ENCODE measurements around the gene TFPT.
A peak's percentile ranks its signal among the peaks of the same experiment; 100 is the strongest.
"Not testable (repeated sequence)": the region's sequence is repeated elsewhere in the genome, so short reads cannot be mapped to it uniquely, and the experiment has no call there.

The TFPT gene

GRCh38 chr19:54114340-54115108, 933 bp downstream of the TFPT start:
- no peak for FAIRE-seq

- FAIRE-seq: no peak
Measured at GRCh38 chr19:54109651-54110050, 5.8 kb downstream of the TFPT start.

GRCh38 chr19:54108496-54108895, 7.0 kb downstream of the TFPT start:
- no peak for FAIRE-seq

- no peak for FAIRE-seq
Measured at GRCh38 chr19:54107876-54108490, 7.5 kb downstream of the TFPT start.

- no peak for FAIRE-seq
Measured at GRCh38 chr19:54106716-54107115, 8.7 kb downstream of the TFPT start.

GRCh38 chr19:54105796-54106195, 9.7 kb downstream of the TFPT start:
- no peak for FAIRE-seq

- FAIRE-seq: no peak
Measured at GRCh38 chr19:54104998-54105715, 10.3 kb downstream of the TFPT start.

GRCh38 chr19:54102421-54103169, 12.9 kb downstream of the TFPT start, which contains the start of gene NDUFA3:
TSS of gene NDUFA3 (plus strand) at chr19:54102855. CDS start at chr19:54102879, 24 bp downstream.
- peak; percentile 76 for FAIRE-seq

GRCh38 chr19:54100561-54100960, 14.9 kb downstream of the TFPT start, which contains the start of gene OSCAR:
TSS of gene OSCAR (minus strand) at chr19:54100803. CDS start at chr19:54100792, 11 bp downstream.
- no peak for FAIRE-seq

GRCh38 chr19:54099903-54100255, 15.6 kb downstream of the TFPT start:
- not testable (repeated sequence) for FAIRE-seq

- no peak for FAIRE-seq
Measured at GRCh38 chr19:54099190-54099902, 16.1 kb downstream of the TFPT start.

- FAIRE-seq: no peak
Measured at GRCh38 chr19:54096617-54097106, 18.8 kb downstream of the TFPT start.

GRCh38 chr19:54095859-54096616, 19.4 kb downstream of the TFPT start:
- FAIRE-seq: not testable (repeated sequence)

- no peak for FAIRE-seq
Measured at GRCh38 chr19:54095136-54095858, 20.2 kb downstream of the TFPT start.

GRCh38 chr19:54094426-54095000, 20.9 kb downstream of the TFPT start:
- FAIRE-seq: no peak

GRCh38 chr19:54084410-54084809, 31.0 kb downstream of the TFPT start:
- no peak for FAIRE-seq

GRCh38 chr19:54081032-54081431, 34.4 kb downstream of the TFPT start, which contains the start of gene TARM1:
TSS of gene TARM1 (minus strand) at chr19:54081365. CDS start at chr19:54081340, 25 bp downstream.
- no peak for FAIRE-seq

GRCh38 chr19:54077334-54077733, 38.1 kb downstream of the TFPT start:
- FAIRE-seq: no peak

GRCh38 chr19:54074851-54075250, 40.6 kb downstream of the TFPT start:
- FAIRE-seq: no peak

GRCh38 chr19:54073829-54074228, 41.6 kb downstream of the TFPT start:
- FAIRE-seq: no peak

All from islet of Langerhans (tissue), 1 donor.